ENCODE measurements around the gene CHID1.

GRCh38 chr11:826227-826621 lies 84.4 kb downstream of the CHID1 start:
- TF ChIP-seq CTCF (IDR thresholded peaks at IDR 0.05), result no peak
- TF ChIP-seq POLR2A (IDR thresholded peaks at IDR 0.05), result no peak
